ENCODE results near the gene ARSA. TPM values are rescaled to one million over a fixed set of nuclear protein-coding genes. Genes with fewer than 3 reads are reported as not detected.

ARSA gene
- total and polyA plus RNA-seq, 12 donors: 5.5 to 168 (median 67.5) TPM

DNA sequence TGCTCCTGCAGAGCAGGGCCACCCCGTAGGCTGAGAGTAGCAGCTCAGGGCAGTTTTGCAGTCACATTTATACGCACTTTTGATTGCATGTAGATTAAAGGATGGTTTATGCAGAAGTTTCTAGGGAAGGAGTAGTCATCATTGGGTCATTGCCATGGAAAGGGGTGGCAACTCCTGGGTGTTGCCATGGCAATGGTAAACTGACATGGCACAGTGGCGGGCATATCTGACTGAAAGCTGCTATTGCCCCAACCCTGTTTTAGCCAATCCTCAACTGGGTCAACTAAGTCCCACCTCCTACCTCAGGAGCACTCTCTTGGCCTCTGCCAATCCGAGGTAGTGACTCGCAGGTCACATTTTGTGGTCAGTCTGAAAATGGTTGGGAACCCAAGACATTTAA lies 2.4 kb upstream of the ARSA start:
- DNase-seq: no peak
- Histone ChIP-seq H3K4me1 (replicated peaks in 1 of 2) (peaks cover 9 to 14% of the 10 kb centered on the region in 2 donors), H3K4me3 (no peak overlapping the region), H3K9me3 (replicated peaks in 1 of 3) (no peaks in the 10 kb centered on the region), H3K36me3 (replicated peaks in 1 of 2) (no peaks in the 10 kb centered on the region), H3K27me3 (no peaks in the 10 kb centered on the region), H3K27ac (no peak overlapping the region)
- 75 to 90% (median 85%) methylated on average over 5 of the region's 5 CpGs for WGBS, 4 donors
- TF ChIP-seq, protein P1, sequence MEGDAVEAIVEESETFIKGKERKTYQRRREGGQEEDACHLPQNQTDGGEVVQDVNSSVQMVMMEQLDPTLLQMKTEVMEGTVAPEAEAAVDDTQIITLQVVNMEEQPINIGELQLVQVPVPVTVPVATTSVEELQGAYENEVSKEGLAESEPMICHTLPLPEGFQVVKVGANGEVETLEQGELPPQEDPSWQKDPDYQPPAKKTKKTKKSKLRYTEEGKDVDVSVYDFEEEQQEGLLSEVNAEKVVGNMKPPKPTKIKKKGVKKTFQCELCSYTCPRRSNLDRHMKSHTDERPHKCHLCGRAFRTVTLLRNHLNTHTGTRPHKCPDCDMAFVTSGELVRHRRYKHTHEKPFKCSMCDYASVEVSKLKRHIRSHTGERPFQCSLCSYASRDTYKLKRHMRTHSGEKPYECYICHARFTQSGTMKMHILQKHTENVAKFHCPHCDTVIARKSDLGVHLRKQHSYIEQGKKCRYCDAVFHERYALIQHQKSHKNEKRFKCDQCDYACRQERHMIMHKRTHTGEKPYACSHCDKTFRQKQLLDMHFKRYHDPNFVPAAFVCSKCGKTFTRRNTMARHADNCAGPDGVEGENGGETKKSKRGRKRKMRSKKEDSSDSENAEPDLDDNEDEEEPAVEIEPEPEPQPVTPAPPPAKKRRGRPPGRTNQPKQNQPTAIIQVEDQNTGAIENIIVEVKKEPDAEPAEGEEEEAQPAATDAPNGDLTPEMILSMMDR (IDR thresholded peaks at IDR 0.05): no peak
- no peak for TF ChIP-seq POLR2A (IDR thresholded peaks at IDR 0.05)
- intact Hi-C loops (cut with DNase I): no loop called here

DNA sequence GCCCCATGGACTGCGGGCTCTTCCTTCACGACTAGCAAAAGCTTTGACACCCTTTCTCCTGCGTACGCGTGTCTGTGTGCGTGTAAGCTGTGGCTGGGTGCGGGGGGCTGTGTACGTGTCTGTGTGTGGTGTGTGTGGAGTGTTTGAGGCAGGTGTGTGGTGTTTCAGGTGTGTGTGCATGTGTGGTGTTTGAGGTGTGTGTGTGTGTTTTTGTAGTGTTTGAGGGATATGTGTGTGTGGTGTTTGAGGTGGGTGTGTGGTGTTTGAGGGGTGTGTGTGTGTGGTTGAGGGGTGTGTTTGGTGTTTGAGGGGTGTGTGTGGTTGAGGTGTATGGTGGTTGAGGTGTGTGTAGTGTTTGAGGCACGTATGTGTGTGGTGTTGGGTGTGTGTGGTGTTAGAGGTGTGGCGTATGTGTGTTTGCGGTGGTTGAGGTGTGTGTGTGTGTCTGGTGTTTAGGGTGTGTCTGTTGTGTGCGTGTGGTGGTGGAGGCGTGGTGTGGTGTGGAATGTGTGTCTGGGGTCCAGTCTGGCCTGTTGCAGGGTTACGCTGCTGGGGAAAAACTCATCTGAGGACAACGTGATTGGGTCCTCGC lies 687 bp upstream of the ARSA start:
- 33 to 35% (median 33%) methylated on average over 14 to 16 of the region's 16 CpGs for WGBS, 4 donors
- intact Hi-C loops (cut with DNase I): no loop called here
- H3K4me1 ChIP-seq (replicated peaks in 1 of 2): peaks cover 9 to 14% of the 10 kb centered on the region in 2 donors
- peak overlapping the region; percentile 41 to 96 (median 57) for H3K4me3 ChIP-seq
- no peaks in the 10 kb centered on the region for H3K9me3 ChIP-seq (replicated peaks in 1 of 3)
- H3K27ac ChIP-seq: peak overlapping the region in 3 of 5 donors; percentile 51 to 80 (median 69)
- TF ChIP-seq, protein P1 (IDR thresholded peaks at IDR 0.05): no peak
- DNase-seq: no peak
- H3K36me3 ChIP-seq (replicated peaks in 1 of 2): no peaks in the 10 kb centered on the region
- no peaks in the 10 kb centered on the region for H3K27me3 ChIP-seq

DNA sequence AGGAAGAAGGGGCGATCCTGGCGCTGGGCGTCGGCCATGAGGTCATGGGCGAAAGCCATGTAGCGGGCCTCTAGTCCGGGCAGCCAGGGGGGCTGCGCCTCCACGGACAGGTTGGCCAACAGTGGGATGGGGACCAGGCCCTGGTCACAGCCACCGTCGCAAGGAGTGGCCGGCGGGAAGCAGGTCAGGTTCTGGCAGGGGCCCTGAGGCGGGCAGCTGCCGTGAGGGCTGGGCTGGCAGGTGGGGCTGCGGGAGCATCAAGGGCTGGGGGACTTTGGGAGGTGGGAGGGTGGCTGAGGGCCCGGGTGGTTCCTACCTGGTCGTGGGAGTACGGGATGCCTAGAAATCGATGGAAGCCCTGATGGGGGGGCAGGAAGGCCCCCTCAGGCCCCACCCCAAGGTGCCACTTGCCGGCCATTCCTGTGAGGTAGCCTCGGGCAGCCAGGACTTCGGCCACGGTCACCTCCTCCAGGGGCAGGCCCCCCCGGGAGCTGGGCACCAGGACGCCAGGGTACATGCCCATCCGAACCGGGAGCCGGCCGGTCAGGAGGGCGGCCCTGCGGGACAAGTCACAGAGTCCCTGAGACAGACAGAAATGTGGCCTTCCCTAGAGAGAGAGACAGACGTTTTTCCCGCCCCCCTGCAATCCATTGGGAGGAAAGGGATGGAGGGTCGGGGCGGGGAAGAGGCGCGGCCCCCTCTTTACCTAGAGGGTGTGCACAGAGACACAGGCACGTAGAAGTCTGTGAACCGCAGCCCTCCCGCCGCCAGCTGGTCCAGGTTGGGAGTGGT lies 906 bp downstream of the ARSA start:
- H3K9me3 ChIP-seq (replicated peaks in 1 of 3): no peaks in the 10 kb centered on the region
- H3K4me1 ChIP-seq (replicated peaks in 1 of 2): peaks cover 12 to 14% of the 10 kb centered on the region in 2 donors
- H3K36me3 ChIP-seq (replicated peaks in 1 of 2): no peaks in the 10 kb centered on the region
- no peak for DNase-seq
- H3K27ac ChIP-seq: peak overlapping the region in 2 of 5 donors; percentile 24 to 80
- H3K27me3 ChIP-seq: no peaks in the 10 kb centered on the region
- TF ChIP-seq, protein P1 (IDR thresholded peaks at IDR 0.05): no peak
- no peak for TF ChIP-seq POLR2A (IDR thresholded peaks at IDR 0.05)
- intact Hi-C loops (cut with DNase I): no loop called here
- peak overlapping the region; percentile 37 to 96 (median 58) for H3K4me3 ChIP-seq
- 80 to 88% (median 84%) methylated on average over 23 to 42 of the region's 42 CpGs for WGBS, 4 donors

DNA sequence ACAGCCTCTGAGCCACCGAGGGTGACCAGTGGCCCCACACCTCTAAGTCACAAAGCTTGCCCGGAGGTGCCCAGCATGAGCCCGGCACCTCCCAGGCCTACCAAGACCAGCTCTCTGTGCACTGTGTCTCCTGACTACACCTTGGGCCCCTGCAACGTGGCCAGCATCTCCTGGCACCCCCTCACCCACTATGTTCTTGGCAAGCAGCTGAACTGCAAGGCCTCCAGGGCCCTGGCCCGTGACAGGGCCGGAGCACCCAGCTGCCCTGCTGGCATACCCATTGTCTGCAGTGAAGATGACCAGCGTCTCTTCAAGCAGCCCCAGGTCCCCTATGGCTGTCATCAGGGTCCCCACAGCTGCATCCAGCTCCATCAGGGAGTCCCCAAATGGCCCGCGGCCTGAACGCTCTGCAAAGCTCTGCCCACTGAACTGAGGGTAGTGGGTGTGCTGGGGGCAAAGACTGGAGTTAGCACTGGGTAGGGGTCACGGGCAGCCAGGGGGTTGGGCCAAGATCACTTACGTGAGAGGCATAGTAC lies 1.6 kb downstream of the ARSA start:
- no peaks in the 10 kb centered on the region for H3K9me3 ChIP-seq (replicated peaks in 1 of 3)
- TF ChIP-seq POLR2A (IDR thresholded peaks at IDR 0.05): no peak
- TF ChIP-seq, protein P1 (IDR thresholded peaks at IDR 0.05): no peak
- DNase-seq: peak in 1 of 7 donors; percentile 20
- H3K27me3 ChIP-seq: no peaks in the 10 kb centered on the region
- WGBS, 4 donors: 89 to 98% (median 91%) methylated on average over 6 to 12 of the region's 12 CpGs
- peaks cover 14 to 19% of the 10 kb centered on the region in 2 donors for H3K4me1 ChIP-seq (replicated peaks in 1 of 2)
- no peaks in the 10 kb centered on the region for H3K36me3 ChIP-seq (replicated peaks in 1 of 2)
- no peak overlapping the region for H3K27ac ChIP-seq
- intact Hi-C loops (cut with DNase I): no loop called here
- no peak overlapping the region for H3K4me3 ChIP-seq
